Esophagus muscularis mucosa (tissue), 4 donors: ENCODE results near the gene NEMP2. TPM values are rescaled to one million over a fixed set of nuclear protein-coding genes. Genes with fewer than 3 reads are reported as not detected.
A peak's percentile ranks its signal among the peaks of the same experiment; 100 is the strongest.

Source experiments
- DNase-seq: peaks from one replicate; pipeline ENCODE4 v3.0.0-alpha.2; 2017; ENCODE audit errors: extremely low spot score
- H3K27ac ChIP-seq, 4 donors: fragments of 200-600 bp; sonication (generic); replicated peaks in 1 of 4; 1 replicate in 3 of 4; 2 replicates in 1 of 4; pipeline ENCODE4 v1.5.1; 2016 to 2019; ENCODE audit warnings: mild to moderate bottlenecking in 1 of 4
- H3K27me3 ChIP-seq, 4 donors: fragments of 200-600 bp; sonication (generic); one replicate each; pipeline versions ENCODE4 v1.5.1 to v1.6.0; 2016 to 2019
- H3K36me3 ChIP-seq, 4 donors: fragments of 200-600 bp; sonication (generic); one replicate each; pipeline ENCODE4 v1.5.1; 2016 to 2019
- H3K4me1 ChIP-seq, 4 donors: fragments of 200-600 bp; sonication (generic); one replicate each; pipeline ENCODE4 v1.5.1; 2016 to 2019
- H3K4me3 ChIP-seq, 4 donors: fragments of 200-600 bp; sonication (generic); 1 replicate in 2 of 4; 2 replicates in 2 of 4; pipeline ENCODE4 v1.5.1; 2016 to 2019; ENCODE audit warnings: mild to moderate bottlenecking in 4 of 4, moderate library complexity in 1 of 4
- H3K9me3 ChIP-seq, 4 donors: fragments of 200-600 bp; sonication (generic); 1 replicate in 3 of 4; 2 replicates in 1 of 4; pipeline ENCODE4 v1.5.1; 2016 to 2019
- EP300 ChIP-seq: sonication (generic); formaldehyde crosslinking; IDR thresholded peaks from one replicate; pipeline ENCODE4 v1.6.1; 2017; ENCODE audit warnings: antibody characterized with exemption
- POLR2A ChIP-seq: fragments of 450-650 bp; IDR thresholded peaks from one replicate; pipeline ENCODE4 v1.6.1; 2017; ENCODE audit warnings: antibody characterized with exemption, moderate library complexity, mild to moderate bottlenecking, low read depth
- POLR2AphosphoS5 ChIP-seq, 2 donors: sonication (generic); formaldehyde crosslinking; IDR thresholded peaks; one replicate each; pipeline ENCODE4 v1.6.1; 2017; ENCODE audit warnings: antibody characterized with exemption in 2 of 2
- WGBS: methylation state at CpG from one replicate; pipeline ENCODE4 v1.1.5; 2018; 5-methylcytosine and 5-hydroxymethylcytosine counted together
- intact Hi-C: fragments of 100-400 bp; cut with DNase I; formaldehyde crosslinking; loops from one replicate; pipeline ENCODE4 v1.15.1; 2023
- total RNA-seq, 4 donors: library from RNA; depleted of rRNA; stranded (reverse); fragments of >200 nt; gene quantifications; one replicate each; pipeline versions ENCODE4 v1.1.0 to v1.2.1, GENCODE V29; 2016
- TF ChIP-seq, protein P1 (sequence below), 3 experiments: fragments of 200-600 bp in 2 of 3; fragments of 450-650 bp in 1 of 3; sonication (generic) in 2 of 3; IDR thresholded peaks; one replicate each; pipeline ENCODE4 v1.5.1; 2017 to 2019; ENCODE audit warnings: antibody characterized with exemption in 3 of 3, mild to moderate bottlenecking in 2 of 3, moderate library complexity in 1 of 3

The NEMP2 gene
- total RNA-seq, 4 donors from 2014 or later, result 2.5 to 5.7 (median 4.3) TPM

DNA sequence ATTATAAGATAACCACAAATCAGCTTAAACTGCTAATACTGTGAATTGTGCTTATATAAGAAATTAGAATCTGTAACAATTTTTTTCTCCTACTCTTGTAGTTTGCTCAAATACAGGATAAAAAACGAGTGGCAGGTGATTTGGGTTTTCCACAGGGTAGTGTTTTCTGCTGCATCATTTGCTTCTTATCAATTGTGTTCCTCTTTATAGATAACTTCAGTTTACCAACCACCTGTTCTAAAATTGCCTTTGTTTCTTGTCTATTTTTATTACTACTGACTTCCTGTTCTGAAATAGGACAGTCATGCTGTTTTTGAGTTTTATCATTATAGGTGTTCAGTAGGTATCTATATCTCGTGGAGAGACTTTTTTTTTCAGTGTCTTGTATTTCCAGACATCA lies 69.5 kb downstream of the NEMP2 start:
- WGBS, result 78% methylated on average over 2 of the region's 2 CpGs
- H3K27ac ChIP-seq, result peak overlapping the region in 1 of 4 donors; percentile 0
- no peaks in the 10 kb centered on the region for H3K27me3 ChIP-seq
- no peaks in the 10 kb centered on the region for H3K9me3 ChIP-seq
- H3K36me3 ChIP-seq, result no peaks in the 10 kb centered on the region
- H3K4me3 ChIP-seq, result no peak overlapping the region
- H3K4me1 ChIP-seq, result peaks cover 38 to 50% (median 46%) of the 10 kb centered on the region in 4 donors
- DNase-seq, result no peak
- intact Hi-C loops, result no loop called here
- TF ChIP-seq EP300 (no peak), POLR2A (no peak), POLR2AphosphoS5 (IDR thresholded peaks at IDR 0.05) (no peak)
- TF ChIP-seq, protein P1, sequence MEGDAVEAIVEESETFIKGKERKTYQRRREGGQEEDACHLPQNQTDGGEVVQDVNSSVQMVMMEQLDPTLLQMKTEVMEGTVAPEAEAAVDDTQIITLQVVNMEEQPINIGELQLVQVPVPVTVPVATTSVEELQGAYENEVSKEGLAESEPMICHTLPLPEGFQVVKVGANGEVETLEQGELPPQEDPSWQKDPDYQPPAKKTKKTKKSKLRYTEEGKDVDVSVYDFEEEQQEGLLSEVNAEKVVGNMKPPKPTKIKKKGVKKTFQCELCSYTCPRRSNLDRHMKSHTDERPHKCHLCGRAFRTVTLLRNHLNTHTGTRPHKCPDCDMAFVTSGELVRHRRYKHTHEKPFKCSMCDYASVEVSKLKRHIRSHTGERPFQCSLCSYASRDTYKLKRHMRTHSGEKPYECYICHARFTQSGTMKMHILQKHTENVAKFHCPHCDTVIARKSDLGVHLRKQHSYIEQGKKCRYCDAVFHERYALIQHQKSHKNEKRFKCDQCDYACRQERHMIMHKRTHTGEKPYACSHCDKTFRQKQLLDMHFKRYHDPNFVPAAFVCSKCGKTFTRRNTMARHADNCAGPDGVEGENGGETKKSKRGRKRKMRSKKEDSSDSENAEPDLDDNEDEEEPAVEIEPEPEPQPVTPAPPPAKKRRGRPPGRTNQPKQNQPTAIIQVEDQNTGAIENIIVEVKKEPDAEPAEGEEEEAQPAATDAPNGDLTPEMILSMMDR (IDR thresholded peaks at IDR 0.05), result no peak

DNA sequence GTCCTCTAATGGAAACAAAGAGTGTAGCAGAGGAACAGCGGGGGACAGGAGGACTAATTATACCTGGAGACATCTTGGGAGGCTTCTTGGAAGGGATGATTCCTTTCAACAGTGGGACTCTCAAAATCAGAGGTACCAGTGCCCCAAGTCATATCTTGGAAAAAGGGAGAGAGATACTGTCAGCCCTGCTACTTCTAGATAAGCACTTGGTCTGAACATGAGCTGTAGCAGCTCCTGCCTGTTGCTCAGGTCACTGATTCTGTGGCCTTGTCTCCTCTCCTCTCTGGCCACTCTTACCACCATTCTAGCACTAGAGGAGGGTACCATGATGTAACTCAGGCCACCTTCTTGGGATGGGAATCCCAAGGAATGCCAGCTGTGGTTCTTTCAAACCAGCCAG lies 71.9 kb downstream of the NEMP2 start:
- Histone ChIP-seq H3K9me3 (no peaks in the 10 kb centered on the region), H3K27ac (no peak overlapping the region), H3K36me3 (peaks cover 0 to 2% (median 0%) of the 10 kb centered on the region in 4 donors), H3K27me3 (no peaks in the 10 kb centered on the region), H3K4me3 (no peak overlapping the region), H3K4me1 (peaks cover 15 to 25% (median 23%) of the 10 kb centered on the region in 4 donors)
- no peak for DNase-seq
- TF ChIP-seq POLR2AphosphoS5 (IDR thresholded peaks at IDR 0.05) (no peak), POLR2A (no peak), EP300 (no peak)
- TF ChIP-seq, protein P1 (IDR thresholded peaks at IDR 0.05), result no peak
- WGBS, result 95% methylated on average over 1 of the region's 1 CpG
- intact Hi-C loops, result no loop called here

DNA sequence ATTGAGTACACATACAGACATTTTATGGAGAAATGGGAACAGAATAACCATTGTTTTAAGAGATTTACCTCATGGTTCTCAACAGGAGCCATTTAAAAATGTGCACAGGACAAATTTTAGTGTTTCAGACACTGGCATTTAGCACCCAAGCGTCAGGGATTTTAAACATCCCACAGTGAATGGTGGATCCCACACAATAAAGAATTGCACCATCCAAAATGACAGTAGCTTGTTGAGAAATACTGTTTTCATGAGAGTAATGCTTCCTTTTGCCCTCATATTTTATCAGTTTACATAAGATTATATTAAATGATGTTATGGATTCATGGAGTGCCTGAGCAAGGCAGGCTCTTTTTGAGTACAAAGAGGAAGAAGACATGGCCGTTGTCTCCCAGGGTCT lies 72.3 kb downstream of the NEMP2 start:
- no peak for DNase-seq
- Histone ChIP-seq H3K9me3 (no peaks in the 10 kb centered on the region), H3K4me3 (no peak overlapping the region), H3K27me3 (no peaks in the 10 kb centered on the region), H3K27ac (no peak overlapping the region), H3K4me1 (peaks cover 11 to 21% (median 19%) of the 10 kb centered on the region in 4 donors), H3K36me3 (peaks cover 0 to 2% (median 0%) of the 10 kb centered on the region in 4 donors)
- TF ChIP-seq EP300, result no peak
- TF ChIP-seq, protein P1 (IDR thresholded peaks at IDR 0.05), result no peak
- no peak for TF ChIP-seq POLR2A
- no peak for TF ChIP-seq POLR2AphosphoS5 (IDR thresholded peaks at IDR 0.05)
- 80% methylated on average over 2 of the region's 2 CpGs for WGBS
- intact Hi-C loops, result no loop called here

DNA sequence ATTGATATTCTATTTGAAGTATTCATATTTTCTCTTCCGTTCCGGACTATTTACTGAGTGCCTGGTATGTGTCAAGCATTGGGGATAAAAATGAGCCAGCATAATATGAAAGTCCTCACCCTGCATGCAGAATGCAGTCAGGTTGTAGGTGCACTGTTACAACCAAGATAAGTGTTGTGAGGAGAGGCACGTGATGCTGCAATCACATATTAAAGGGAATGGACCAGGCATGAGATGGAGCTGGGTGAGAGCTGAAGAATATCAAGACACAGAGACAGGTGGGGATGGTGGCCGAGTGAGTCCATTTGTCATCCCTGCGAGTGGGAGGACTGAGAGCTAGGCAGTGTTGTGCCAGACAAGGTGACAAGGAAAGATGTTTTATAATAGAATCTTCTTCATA lies 74.0 kb downstream of the NEMP2 start:
- TF ChIP-seq, protein P1 (IDR thresholded peaks at IDR 0.05), result no peak
- TF ChIP-seq POLR2A (no peak), POLR2AphosphoS5 (IDR thresholded peaks at IDR 0.05) (no peak), EP300 (no peak)
- Histone ChIP-seq H3K36me3 (peaks cover 0 to 4% (median 1%) of the 10 kb centered on the region in 4 donors), H3K27me3 (no peaks in the 10 kb centered on the region), H3K27ac (no peak overlapping the region), H3K4me1 (peaks cover 0 to 8% (median 5%) of the 10 kb centered on the region in 4 donors), H3K4me3 (no peak overlapping the region), H3K9me3 (no peaks in the 10 kb centered on the region)
- no peak for DNase-seq
- 82% methylated on average over 5 of the region's 5 CpGs for WGBS
- intact Hi-C loops, result no loop called here

DNA sequence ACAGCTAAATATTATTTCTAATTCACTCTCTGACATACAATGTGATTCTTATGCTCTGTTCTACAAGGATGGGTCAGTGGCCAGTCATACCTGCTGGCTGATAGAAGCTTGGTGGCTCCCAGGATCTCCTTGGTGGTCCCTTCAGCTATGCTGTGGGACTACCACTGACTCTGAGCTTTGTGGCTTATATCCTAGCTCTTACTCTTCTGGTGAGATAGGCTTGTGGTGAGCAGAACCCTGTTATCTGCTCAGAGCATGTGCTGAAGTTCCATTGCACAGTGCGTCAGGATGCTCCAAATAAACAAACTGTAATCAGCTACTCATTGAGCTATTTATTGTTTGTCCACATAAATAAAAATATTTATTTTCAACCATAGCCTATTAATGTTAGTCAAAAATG lies 74.6 kb downstream of the NEMP2 start:
- intact Hi-C loops, result no loop called here
- no peak for DNase-seq
- WGBS, result 100% methylated on average over 1 of the region's 1 CpG

More for the DNA sequence above, 74.6 kb downstream of the NEMP2 start:
- H3K4me1 ChIP-seq, result peaks cover 0 to 8% (median 5%) of the 10 kb centered on the region in 4 donors
- no peak overlapping the region for H3K27ac ChIP-seq
- no peak for TF ChIP-seq EP300
- TF ChIP-seq POLR2AphosphoS5 (IDR thresholded peaks at IDR 0.05), result no peak
- peaks cover 0 to 4% (median 1%) of the 10 kb centered on the region in 4 donors for H3K36me3 ChIP-seq
- no peaks in the 10 kb centered on the region for H3K27me3 ChIP-seq
- no peaks in the 10 kb centered on the region for H3K9me3 ChIP-seq
- H3K4me3 ChIP-seq, result no peak overlapping the region
